Hypothalamus (tissue), 51 donors: ENCODE results near the gene CEP126.
A peak's percentile ranks its signal among the peaks of the same experiment; 100 is the strongest.
"Not testable (repeated sequence)": the region's sequence is repeated elsewhere in the genome, so short reads cannot be mapped to it uniquely, and the experiment has no call there.

ENCODE experiments used
- DNase-seq, 51 donors: peaks; one replicate each; lab custom pipeline; 2025; lab: John Stamatoyannopoulos, UW

CEP126 gene

DNA sequence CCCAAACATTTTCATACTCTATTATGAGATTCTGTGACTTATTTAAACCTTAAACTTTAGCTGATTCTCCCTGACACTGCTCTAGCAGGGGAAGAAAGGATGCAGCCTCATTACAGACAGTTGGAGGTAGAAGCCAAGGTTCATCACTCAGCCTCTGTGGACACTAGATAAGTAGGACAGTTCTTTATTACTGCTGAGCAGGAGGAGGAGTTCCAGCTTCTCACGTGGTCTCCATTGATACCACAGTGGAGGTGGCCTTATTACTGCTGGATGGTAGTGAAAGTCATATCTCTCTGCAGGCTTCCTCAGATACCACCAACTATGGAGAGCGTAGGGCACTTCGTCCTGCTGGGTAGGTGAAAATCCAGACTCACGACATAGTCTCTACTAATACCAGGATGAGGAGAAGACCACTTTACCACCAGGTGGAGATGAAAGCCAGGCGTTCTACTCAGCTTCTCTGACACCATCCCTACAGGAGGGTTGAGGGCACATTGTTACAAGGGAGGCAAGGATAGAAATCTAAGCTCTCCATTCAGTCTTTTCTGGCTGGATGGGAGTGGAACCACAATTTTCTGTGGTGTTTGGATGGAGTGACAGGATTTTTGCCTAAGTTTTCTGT, 14.6 kb downstream of the CEP126 start:
- no peak for DNase-seq

DNA sequence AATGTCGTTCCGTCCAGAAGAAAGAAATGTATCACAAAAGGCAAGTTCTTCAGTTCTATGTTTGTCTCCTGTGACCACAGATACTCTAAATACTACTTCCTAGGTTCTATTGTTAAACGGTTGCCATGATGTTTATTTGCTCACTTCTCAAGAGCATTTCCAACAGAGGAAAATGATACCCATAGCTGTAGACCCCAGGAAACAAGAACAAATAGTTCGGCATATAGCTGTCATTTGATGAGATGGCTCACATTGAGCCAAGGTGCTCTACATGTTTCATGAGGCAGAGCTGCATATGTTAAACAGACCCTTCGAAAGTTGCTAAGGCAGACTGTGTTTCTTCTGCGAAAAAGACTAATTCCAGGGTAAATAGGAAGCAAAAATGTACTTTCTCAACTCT, 16.9 kb downstream of the CEP126 start:
- DNase-seq, result no peak

DNA sequence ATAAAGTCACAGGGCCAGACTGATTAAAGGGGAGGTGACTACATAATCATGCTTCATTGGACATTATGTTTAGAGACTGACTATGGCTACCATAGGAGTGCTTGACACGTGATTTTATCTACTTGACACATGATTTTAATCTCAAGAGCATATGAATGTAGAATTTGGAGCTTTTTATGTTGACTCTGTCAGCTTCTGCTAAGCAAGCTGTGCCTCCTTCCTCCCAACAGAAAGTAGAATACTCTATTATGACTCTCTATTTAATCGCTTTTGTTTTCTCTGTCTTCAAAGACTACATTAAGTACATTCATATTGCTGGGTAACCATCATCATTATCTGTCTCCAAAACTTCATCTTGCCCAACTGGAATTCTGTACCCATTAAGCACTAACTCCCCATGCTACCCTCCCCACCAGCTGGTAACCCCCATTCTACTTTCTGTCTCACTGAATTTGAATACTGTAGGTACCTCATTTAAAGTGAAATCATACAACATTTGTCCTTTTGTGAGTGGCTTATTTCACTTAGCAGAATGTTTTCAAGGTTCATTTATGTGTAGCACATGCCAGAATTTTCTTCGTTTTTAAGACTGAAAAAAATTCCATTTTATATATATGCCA, 26.2 kb downstream of the CEP126 start:
- no peak for DNase-seq

DNA sequence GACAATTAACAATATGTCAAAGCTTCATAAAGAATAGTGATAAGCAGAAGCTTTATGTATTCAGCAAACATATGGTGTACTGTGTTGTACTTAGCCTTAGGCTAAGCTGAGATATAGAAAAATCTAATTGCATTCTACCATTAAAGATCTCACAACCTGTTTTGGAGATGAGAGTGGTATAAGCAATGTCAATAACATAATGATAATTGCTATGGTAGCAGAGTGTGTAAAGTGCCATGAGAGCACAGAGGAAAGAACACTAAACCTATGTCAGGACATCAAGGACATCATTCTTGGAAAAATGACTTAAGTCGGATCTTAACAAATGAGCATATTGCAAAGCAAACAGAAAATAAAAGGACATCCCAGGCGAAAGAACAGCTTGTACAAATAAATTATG, 30.1 kb downstream of the CEP126 start:
- no peak for DNase-seq

DNA sequence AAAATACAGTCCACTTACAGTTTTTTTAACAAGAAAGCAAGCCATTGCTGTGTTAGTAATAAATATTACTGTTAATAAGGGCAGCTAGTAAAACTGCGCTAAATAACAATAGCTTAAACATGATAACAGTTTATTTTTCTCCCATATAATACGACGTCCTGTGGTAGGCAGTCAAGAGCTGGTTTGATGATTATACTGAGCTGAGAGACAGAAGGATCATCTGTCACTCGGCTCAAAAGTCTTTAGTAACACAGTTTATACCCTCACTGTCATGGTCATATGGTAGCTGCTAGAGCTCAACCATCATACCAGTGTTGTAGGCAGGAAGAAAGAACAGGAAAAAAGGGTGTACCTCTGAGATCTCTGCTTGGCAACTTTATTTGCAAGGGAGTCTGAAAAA, 30.6 kb downstream of the CEP126 start:
- DNase-seq, result no peak

DNA sequence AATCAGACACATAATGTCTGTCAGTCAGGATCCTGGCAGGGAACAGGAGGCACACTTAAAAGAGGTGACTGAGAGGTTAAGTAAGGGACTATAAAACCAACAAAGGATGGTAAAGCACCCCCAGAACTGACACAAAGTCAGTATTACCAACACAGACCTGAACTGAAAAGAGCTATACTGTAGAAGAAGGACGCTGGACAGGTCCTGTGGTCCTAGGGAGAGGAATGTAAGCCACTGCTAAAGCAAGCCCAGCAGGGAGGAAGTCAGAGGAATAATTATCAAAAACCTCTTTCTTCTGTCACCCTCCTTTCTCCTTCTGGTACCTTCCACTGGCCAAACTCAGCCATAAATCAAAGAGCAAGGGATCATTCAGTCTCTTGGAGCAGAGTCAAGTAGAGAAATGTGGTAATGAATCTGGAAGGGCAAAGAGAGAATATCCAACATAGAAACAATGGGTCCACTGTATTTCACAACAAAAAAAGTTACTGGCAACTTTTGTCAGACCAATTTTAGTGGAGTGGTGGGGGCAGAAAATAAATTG, 34.9 kb downstream of the CEP126 start:
- no peak for DNase-seq

DNA sequence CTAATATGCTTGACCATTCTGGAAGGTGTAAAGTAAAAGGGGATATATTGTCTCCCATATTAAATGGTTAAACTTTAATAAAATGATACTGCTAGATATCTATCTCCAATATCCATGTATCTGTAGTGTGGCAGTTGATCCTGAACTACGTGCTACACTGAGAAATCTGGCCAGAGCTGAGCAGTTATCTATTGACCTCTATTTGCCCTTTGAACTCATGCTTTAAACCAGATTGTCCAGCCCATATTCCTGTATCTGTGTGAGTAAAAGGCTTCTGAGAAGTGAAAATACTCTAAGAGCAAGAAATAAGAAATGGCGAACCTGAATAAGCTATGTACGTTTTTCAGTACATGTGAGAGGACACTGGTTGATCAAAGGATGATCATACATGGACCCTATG, 40.5 kb downstream of the CEP126 start:
- no peak for DNase-seq

DNA sequence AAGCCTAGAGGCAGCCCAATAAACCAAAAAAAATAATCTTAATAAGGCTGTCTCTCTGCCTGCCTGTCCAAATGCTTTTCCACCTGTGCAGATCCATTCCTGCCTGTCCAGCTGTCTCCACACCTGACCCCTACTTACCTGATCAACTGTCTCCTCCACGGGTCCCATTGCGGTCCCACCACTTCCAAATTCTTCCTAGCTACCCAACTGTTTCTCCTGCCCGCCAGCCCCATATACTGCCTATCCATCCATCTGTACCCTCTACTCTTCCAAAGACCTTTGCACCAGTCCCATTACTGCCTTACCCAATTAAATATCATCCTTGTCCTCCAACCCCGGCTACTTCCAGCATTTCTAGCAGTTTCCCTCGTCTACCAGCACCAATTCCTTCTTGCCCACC, 40.9 kb downstream of the CEP126 start:
- DNase-seq, result no peak

DNA sequence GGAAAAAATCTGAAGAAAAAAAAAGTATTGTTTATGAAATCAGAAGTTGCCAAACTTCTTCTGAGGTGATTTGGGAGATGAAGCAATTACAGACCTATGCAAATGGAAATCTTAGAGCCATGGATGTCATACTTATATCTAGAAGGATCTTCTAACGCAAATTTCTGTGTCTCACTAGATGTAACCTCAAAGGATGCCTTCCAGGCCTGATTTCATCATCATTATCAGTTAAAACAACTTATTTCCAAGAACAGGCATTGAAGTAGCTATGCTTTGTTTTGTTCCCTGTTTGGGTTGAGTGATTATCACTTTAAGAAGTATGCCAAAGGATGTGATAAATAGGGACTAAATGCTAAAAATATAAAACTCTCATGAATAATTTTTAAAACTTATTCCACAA, 45.4 kb downstream of the CEP126 start:
- no peak for DNase-seq

DNA sequence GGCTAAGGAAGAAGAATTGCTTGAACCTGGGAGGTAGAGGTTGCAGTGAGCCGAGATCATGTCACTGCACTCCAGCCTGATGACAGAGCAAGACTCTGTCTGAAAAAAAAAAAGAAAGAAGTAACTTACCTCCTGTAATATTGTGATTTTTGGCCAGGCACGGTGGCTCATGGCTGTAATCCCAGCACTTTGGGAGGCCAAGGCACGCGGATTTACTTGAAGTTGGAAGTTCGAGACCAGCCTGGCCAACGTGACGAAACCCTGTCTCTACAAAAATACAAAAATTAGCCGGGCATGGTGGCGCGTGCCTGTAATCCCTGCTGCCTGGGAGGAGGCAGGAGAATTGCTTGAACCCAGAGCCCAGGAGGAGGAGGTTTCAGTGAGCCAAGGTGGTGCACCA, 49.4 kb downstream of the CEP126 start:
- DNase-seq, result not testable (repeated sequence)

DNA sequence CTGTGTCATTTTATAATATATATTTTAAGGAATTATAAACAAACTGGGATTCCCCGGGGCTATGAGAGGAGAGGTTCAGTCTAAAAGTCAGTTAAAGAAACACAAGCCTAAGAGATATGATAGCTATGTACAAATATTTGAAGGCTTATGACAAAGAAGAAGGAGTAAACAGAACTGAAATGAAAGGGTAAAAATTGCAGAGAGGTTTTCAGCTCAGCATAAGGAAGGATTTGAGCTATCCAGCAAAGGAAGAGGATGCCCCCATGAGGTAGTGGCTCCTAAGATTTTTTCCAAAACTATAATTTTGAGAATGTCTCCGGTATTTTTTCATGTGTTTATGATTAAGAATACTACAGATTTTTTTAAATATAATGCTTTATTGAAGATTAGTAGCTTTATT, 59.4 kb downstream of the CEP126 start:
- no peak for DNase-seq

DNA sequence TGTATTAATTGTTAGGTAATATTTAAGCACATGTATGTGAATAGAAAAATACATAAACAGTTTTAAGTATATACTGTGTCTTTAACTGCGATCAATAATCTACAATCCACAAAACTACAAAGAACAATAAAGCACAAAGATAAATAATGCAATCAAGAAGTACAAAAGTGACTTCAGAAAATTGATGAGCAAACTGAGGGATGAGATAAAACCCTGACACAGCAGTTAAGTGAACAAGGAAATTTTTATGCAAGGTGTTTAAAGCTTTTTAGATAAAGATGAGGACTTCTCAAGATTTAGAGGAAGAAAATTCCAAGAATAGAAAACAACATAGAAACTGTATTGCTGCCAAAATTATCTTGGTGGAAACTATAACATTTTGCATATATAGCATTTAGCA, 60.0 kb downstream of the CEP126 start:
- no peak for DNase-seq

DNA sequence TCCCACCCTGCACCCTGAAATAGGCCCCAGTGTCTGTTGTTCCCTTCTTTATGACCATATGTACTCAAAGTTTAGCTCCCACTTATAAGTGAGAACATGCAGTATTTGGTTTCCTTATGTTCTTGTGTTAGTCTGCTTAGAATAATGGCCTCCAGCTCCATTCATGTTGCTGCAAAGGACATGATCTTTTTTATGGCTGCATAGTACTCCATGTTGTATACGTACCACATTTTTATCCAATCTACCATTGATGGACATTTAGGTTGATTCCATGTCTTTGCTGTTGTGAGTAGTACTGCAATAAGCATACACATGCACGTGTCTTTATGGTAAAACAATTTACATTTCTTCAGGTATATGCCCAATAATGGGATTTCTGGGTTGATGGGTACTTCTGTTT, 60.9 kb downstream of the CEP126 start:
- DNase-seq, result no peak

DNA sequence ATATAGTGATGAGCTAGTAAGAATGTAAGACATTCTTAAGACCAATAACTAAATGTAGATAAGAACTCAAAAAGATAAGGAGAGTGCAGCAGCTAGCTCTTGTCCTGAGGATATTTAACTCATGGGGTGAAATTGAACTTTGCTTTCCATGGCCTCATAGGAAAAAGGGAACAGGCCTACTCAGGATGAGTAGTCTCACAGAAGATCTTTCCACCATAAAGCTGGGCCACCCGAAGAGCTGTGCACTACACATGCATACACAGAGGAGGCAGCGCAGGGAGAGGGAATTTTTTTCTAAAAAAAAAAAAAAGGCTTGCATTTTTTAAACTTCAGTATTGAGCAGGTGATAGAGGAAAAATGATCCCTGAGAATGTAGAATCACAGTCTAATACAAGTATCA, 72.6 kb downstream of the CEP126 start:
- DNase-seq, result no peak

DNA sequence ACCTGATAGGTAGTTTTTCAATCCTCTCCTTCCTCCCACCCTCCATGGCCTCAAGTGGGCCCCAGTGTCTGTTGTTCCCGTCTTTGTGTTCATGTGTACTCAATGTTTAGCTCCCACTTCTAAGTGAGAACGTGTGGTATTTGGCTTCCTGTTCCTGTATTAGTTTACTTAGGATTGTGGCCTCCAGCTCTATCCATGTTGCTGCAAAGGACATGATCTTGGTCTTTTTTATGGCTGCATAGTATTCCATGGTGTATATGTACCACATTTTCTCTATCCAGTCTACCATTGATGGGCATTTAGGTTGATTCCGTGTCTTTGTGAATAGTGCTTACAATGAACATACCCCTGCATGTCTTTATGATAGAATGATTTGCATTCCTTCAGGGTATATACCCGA, 78.4 kb downstream of the CEP126 start:
- DNase-seq, result no peak

DNA sequence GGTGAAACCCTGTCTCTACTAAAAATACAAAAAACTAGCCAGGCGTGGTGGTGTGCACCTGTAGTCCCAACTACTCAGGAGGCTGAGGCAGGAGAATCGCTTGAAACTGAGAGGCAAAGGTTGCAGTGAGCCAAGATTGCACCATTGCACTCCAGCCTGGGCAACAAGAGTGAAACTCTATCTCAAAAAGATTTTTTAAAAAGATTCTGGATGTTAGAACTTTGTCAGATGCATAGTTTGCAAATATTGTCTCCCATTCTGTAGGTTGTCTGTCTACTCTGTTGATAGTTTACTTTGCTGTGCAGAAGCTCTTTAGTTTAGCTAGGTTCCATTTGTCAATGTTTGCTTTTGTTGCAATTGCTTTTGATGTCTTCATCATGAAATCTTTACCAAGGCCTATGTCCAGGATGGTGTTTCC, 79.3 kb downstream of the CEP126 start:
- not testable (repeated sequence) for DNase-seq

DNA sequence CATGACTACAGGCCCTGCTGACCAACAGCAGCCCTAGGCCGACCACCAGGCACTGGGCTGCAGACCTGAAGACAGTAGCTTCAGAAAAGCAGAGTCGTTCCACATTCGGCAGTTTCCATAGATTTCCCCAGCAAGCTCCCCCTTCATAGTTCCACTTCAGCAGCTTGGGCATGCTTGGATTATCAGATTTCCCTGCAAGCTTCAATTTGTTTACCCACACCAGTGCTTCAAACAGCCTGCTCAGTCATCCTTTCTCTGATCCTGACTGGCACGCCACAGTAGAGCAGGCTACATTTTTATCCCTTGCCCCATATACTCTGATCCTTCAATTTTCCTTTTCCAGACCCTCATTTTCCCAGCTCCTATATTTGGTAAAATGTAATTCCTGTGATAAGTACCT, 81.3 kb downstream of the CEP126 start:
- DNase-seq, result no peak

DNA sequence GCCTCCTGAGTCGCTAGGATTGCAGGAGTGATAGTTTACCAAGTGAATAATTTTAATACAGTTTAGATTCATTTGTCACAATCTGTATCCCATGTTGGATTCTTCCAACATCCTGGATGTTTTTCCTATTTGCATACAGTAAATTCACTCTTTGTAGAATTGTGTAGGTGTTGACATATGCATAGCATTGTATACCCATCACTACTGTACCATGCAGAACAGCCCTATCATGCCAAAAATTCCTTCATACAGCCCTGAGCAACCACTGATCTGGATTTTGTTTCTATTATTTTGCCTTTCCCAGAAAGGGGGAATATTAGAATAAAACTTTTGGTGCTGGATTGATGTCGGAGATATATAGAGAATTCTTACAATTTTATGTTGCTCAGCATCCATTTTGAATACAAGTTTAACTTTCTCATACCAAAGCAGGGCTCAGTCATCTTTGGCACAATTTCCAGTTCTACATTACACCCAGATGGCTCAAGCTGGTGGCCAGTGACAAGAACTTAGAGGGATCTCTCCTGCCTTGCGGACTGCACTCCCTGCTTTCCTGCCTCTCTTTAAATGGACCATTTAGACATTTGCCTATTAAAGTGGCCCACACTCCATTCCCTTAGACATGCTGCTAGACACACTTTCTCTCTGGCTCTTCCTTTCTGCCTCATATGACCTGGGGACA, 87.0 kb downstream of the CEP126 start:
- DNase-seq, result no peak

DNA sequence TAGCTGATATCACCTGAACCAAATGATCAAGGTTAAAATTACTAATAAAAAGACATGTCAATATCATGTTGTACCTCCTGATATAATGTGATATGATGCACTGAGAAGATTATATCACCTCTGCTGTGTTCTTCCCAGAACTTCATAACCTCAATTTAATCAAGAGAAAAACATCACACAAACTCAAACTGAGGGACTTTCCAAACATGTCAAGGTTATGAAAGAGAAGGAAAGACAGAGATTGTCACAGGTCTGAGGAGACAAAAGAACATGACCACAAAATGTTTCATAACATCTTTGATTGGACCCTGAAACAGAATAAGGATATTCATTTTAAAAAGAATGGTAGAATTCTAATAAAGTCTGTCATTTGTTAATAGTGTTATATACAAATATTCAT, 89.4 kb downstream of the CEP126 start:
- DNase-seq, result no peak

DNA sequence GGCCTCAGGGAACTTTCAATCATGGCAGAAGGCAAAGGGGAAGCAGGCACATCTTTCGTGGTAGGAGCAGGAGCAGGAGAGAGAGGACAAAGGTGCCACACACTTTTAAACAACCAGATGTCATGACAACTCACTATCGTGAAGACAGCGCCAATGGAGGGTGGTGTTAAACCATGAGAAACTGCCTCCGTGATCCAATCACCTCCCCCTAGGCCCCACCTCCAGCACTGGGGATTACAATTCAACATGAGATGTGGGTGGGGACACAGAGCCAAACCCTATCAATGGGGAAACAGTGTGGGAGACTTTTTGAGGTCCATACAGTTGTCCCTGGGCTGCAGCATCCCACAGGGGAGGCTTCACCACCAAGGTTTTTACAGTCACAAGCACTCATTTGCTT, 90.5 kb downstream of the CEP126 start:
- peak in 1 of 51 donors; percentile 2 for DNase-seq

DNA sequence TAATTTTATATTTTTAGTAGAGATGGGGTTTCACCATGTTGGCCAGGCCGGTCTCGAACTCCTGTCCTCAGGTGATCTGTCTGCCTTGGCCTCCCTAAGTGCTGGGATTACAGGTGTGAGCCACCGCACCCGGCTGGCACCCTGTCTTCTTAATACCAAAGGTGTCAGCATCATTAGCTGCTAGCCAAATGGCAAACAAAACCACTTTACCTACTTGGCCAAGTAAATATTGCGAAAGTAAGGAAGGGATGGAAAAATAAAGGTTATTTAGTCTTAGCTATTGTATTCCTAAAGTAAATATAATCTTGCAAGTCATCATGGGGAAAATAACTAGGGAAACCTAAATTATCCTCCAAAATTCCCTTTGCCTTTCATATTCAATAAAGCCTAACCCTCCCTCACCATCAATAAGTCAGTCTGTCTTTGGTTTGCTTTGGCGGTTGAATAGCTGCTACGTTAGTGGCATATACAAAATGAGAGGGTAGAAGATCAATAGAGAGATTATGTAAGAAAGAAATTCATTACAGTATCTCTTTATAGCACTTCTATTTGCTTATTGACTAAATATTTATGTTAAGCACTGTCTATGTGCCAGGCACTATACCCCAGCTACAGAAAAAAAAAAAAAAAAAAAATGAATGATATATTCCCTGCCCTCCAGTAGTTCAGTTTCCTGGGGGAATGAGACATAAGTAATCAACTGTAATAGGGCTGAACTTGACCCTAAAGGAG, 92.2 kb downstream of the CEP126 start:
- no peak for DNase-seq
